ENCODE results near the gene ZSCAN21.

The ZSCAN21 gene

GRCh38 chr7:100029596-100029995 is 20.0 kb upstream of the ZSCAN21 start:
- no peak for DNase-seq

- DNase-seq: no peak
Measured at GRCh38 chr7:100033526-100033925, 16.0 kb upstream of the ZSCAN21 start.

- no peak for DNase-seq
Measured at GRCh38 chr7:100034871-100035510, 14.6 kb upstream of the ZSCAN21 start.

- DNase-seq: no peak
Measured at GRCh38 chr7:100035876-100036275, 13.7 kb upstream of the ZSCAN21 start.

DNA sequence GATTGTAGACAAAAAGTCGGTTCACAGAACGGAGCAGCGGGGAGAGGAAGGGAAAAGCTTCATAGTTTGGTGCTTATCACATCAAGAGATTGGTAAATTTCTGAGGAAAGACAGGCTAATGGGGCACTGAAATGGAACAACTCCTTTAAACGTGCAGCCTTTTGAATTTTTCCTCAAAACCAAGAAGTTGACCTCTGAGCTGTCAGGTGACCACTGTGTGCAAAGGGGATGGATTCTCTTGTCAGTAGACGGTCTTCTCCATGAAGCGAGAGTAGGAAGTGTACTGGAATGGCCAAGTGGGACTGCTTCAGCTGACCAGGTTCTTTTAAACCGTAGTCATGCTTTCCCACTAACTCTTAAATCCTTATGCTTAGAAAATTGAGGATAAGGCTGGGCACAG is 11.2 kb upstream of the ZSCAN21 start:
- no peak for DNase-seq

- DNase-seq: no peak
Measured at GRCh38 chr7:100040575-100040974, 9.0 kb upstream of the ZSCAN21 start.

- DNase-seq: no peak
Measured at GRCh38 chr7:100044718-100045117, 4.9 kb upstream of the ZSCAN21 start.

- DNase-seq: no peak
Measured at GRCh38 chr7:100048680-100049079, 894 bp upstream of the ZSCAN21 start.

- DNase-seq: no peak
Measured at GRCh38 chr7:100051611-100052010, 2.0 kb downstream of the ZSCAN21 start.

- no peak for DNase-seq
Measured at GRCh38 chr7:100053215-100053614, 3.6 kb downstream of the ZSCAN21 start.

DNA sequence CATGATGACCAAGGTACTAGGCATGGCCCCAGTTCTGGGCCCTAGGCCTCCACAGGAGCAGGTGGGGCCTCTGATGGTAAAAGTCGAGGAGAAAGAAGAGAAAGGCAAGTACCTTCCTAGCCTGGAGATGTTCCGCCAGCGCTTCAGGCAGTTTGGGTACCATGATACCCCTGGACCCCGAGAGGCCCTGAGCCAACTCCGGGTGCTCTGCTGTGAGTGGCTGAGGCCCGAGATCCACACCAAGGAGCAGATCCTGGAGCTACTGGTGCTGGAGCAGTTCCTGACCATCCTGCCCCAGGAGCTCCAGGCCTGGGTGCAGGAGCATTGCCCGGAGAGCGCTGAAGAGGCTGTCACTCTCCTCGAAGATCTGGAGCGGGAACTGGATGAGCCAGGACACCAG is 7.4 kb downstream of the ZSCAN21 start:
- no peak for DNase-seq

- no peak for DNase-seq
Measured at GRCh38 chr7:100059251-100059739, 9.7 kb downstream of the ZSCAN21 start.

DNA sequence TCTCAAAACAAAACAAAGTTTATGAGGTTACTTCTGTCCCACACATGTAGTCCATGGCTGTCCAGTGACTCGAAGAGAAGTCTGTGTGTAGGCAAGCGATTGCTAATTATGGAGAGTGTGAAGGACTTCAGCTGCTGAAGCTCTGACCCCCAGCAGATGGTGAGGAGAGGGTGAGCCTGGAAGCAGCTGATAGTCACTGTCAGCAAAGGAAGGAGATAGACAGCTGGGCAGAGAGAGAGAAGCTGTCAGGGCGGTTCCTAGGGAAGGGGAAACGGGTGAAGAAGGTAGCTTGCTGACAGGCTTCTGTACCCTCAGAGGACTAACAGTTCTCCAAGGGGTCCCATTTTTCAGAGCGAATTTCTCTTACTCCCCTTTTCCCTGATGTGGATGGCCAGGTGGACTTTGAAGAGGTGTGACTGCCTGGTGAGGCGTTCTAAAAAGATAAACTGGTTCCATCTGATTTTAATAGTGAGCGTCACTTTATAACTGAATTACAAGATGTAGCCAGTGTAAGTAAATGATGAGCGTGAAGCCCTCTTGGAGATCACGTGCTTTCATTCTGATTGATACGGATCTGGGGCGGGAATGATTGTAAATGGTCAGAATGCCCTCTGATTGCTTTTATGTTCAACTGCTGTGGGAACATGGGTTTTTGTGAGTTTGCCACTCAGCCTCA is 12.1 kb downstream of the ZSCAN21 start:
- DNase-seq: no peak

GRCh38 chr7:100063376-100063775 is 13.8 kb downstream of the ZSCAN21 start:
- DNase-seq: no peak

GRCh38 chr7:100064162-100064561 is 14.6 kb downstream of the ZSCAN21 start:
- no peak for DNase-seq

DNA sequence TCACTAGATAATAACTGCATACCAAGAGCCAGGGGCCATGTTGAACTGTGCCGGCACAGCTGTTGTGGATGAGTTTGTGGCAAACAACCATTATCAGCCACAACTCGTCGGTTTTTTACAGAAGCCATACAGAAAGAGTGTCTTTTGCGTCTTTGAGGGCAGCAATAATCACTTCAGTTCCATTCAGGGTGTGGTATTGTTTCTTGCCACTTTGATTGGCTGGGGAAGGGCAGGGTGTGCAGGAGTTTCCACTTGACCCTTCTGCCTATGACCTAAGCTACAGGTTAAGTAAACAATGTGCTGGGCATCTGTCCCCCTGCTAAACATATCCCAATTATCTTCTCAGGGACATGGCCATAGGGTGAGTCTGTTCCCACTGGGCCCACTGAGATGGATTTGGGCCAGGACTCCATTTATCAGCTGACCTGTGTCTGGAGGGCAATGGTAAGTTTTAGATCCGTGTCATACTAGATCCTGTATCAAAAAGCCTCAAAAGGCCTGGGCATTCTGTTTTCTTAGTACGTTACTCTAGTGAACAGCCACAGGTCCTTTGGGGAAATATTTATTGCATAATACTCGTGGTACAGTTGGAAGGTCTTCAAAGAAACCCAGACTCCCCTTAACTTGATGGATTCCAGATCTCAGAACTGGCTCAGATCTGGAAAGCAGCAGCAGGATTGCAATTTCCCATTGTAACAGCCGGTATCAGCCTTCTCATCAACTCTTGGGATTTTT is 16.0 kb downstream of the ZSCAN21 start:
- DNase-seq: no peak

DNA sequence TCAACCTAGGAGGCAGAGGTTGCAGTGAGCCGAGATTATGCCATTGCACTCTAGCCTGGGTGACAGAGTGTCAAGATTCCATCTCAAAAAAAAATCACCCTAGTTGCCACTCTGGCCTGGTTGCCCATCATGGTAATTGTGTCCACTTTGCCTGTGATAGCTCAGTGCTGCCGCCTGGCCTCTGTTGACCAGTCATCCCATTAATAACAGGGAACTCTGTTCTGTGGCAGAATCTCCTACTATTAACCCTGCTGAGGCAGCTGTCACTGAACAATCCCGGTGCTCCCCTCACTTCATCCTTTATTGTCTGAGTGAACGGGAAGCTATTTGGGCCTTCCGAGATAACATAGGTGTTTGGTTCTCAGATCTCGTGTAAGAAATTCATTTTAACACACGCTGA is 17.4 kb downstream of the ZSCAN21 start:
- DNase-seq: no peak

GRCh38 chr7:100069991-100070390 is 20.4 kb downstream of the ZSCAN21 start:
- DNase-seq: no peak

- DNase-seq: no peak
Measured at GRCh38 chr7:100071018-100071723, 21.6 kb downstream of the ZSCAN21 start.

DNA sequence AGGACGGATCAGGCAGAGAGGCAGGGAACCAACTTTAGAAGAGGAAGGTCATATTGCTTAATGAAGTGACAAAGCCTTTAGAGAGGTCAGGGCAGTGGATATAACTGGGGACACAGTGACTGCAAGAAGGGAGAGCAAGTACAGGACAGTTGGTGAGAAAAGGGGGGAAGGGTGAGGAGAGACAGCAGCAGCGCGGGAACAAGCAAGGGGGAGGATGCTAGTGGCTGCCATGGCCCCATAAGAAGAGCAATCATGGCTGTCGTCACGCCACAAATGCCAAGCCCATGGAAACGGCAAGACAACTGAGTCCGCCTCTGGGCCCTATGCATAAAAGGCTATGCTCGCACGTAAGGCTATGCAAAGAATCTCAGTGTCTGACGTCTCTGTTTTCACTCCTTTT is 22.9 kb downstream of the ZSCAN21 start:
- no peak for DNase-seq

DNA sequence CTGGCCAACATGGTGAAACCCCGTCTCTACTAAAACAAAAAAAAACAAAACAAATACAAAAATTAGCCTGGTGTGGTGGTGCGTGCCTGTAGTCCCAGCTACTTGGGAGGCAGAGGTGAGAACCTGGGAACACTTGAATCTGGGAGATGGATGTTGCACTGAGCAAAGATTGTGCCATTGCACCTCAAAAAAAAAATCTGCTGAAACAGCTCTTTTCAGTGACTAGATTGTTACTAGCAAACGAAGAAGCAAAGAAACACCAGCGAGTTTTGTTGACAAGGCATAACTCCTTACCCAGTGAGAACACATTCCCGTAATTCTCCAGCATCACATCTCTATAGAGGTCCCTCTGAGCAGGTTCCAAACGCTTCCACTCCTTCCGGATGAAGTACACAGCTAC is 25.3 kb downstream of the ZSCAN21 start:
- DNase-seq: no peak

GRCh38 chr7:100075418-100075817 is 25.8 kb downstream of the ZSCAN21 start:
- no peak for DNase-seq

DNA sequence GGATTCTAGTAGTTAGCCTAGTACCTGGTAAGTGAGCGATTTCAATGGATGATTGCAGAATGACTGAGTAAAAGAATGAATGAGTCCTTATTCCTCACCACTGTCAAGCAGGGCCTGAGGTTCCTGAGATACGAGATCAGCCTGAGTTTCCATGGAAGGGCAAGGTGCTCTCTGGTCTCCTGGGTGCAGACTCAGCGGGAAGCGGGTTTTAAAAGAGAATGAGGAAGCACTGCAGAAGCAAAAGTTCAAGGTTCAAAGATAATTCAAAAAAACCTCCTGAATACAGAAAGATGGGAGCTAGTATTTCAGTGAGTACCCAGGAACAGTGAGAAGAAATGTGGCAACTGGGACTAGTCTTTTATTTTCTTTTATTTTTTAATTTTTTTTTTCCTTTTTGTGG is 27.6 kb downstream of the ZSCAN21 start:
- DNase-seq: no peak

All from activated CD8-positive, alpha-beta memory T cell treated with anti-CD3 and anti-CD28 coated beads for 24 hours (primary cell).